ENCODE data around the gene FAM3D.
A peak's percentile ranks its signal among the peaks of the same experiment; 100 is the strongest.

The FAM3D gene

GRCh38 chr3:58654466-58654865 is 12.1 kb downstream of the FAM3D start:
- DNase-seq (ENCODE audit: insufficient read length, low spot score) = no peak
- TF ChIP-seq POLR2A (IDR thresholded peaks at IDR 0.05; ENCODE audit: low read depth, low read length) = no peak
- no peak for FAIRE-seq

- FAIRE-seq = no peak
- DNase-seq (ENCODE audit: insufficient read length, low spot score) = no peak
- no peak for TF ChIP-seq POLR2A (IDR thresholded peaks at IDR 0.05; ENCODE audit: low read depth, low read length)
Observed at GRCh38 chr3:58652624-58653023, 13.9 kb downstream of the FAM3D start.

- TF ChIP-seq POLR2A (IDR thresholded peaks at IDR 0.05; ENCODE audit: low read depth, low read length) = no peak
- DNase-seq (ENCODE audit: insufficient read length, low spot score) (no peak), FAIRE-seq (no peak)
Observed at GRCh38 chr3:58651276-58651675, 15.3 kb downstream of the FAM3D start.

GRCh38 chr3:58647381-58648141 is 19.0 kb downstream of the FAM3D start:
- no peak for DNase-seq (ENCODE audit: insufficient read length, low spot score)
- no peak for FAIRE-seq
- no peak for TF ChIP-seq POLR2A (IDR thresholded peaks at IDR 0.05; ENCODE audit: low read depth, low read length)

GRCh38 chr3:58646503-58646902 is 20.1 kb downstream of the FAM3D start:
- FAIRE-seq (no peak), DNase-seq (ENCODE audit: insufficient read length, low spot score) (no peak)
- TF ChIP-seq POLR2A (IDR thresholded peaks at IDR 0.05; ENCODE audit: low read depth, low read length) = no peak

GRCh38 chr3:58645726-58646125 is 20.8 kb downstream of the FAM3D start:
- TF ChIP-seq POLR2A (IDR thresholded peaks at IDR 0.05; ENCODE audit: low read depth, low read length) = no peak
- FAIRE-seq = no peak
- DNase-seq (ENCODE audit: insufficient read length, low spot score) = no peak

- no peak for FAIRE-seq
- no peak for DNase-seq (ENCODE audit: insufficient read length, low spot score)
- no peak for TF ChIP-seq POLR2A (IDR thresholded peaks at IDR 0.05; ENCODE audit: low read depth, low read length)
Observed at GRCh38 chr3:58642846-58643245, 23.7 kb downstream of the FAM3D start.

- DNase-seq (ENCODE audit: insufficient read length, low spot score) = peak; percentile 81
Observed at GRCh38 chr3:58640700-58641372, 25.7 kb downstream of the FAM3D start.

GRCh38 chr3:58639842-58640241 is 26.7 kb downstream of the FAM3D start:
- FAIRE-seq = no peak
- TF ChIP-seq POLR2A (IDR thresholded peaks at IDR 0.05; ENCODE audit: low read depth, low read length) = no peak
- DNase-seq (ENCODE audit: insufficient read length, low spot score) = no peak

More at GRCh38 chr3:58640700-58641372, 25.7 kb downstream of the FAM3D start:
- TF ChIP-seq POLR2A (IDR thresholded peaks at IDR 0.05; ENCODE audit: low read depth, low read length) = no peak
- FAIRE-seq = peak; percentile 43

GRCh38 chr3:58639001-58639400 is 27.6 kb downstream of the FAM3D start:
- no peak for FAIRE-seq
- TF ChIP-seq POLR2A (IDR thresholded peaks at IDR 0.05; ENCODE audit: low read depth, low read length) = no peak
- DNase-seq (ENCODE audit: insufficient read length, low spot score) = no peak

GRCh38 chr3:58638591-58638990 is 28.0 kb downstream of the FAM3D start:
- FAIRE-seq (no peak), DNase-seq (ENCODE audit: insufficient read length, low spot score) (no peak)
- no peak for TF ChIP-seq POLR2A (IDR thresholded peaks at IDR 0.05; ENCODE audit: low read depth, low read length)

- no peak for TF ChIP-seq POLR2A (IDR thresholded peaks at IDR 0.05; ENCODE audit: low read depth, low read length)
- DNase-seq (ENCODE audit: insufficient read length, low spot score) = no peak
- no peak for FAIRE-seq
Observed at GRCh38 chr3:58637509-58637908, 29.1 kb downstream of the FAM3D start.

GRCh38 chr3:58635371-58636285 is 30.9 kb downstream of the FAM3D start:
- DNase-seq (ENCODE audit: insufficient read length, low spot score) = no peak
- FAIRE-seq = no peak
- TF ChIP-seq POLR2A (IDR thresholded peaks at IDR 0.05; ENCODE audit: low read depth, low read length) = no peak

All from H54 (cell line).